OCI-LY1 (cell line): ENCODE results near the gene DOK7.

Experiments used
- EZH2 ChIP-seq: fragments of 200-600 bp; sonication (generic), shearing (Covaris generic); IDR thresholded peaks from 2 replicates; pipeline ENCODE4 v1.8.0; 2017; ENCODE audit warnings: borderline replicate concordance, mixed run types, mild to moderate bottlenecking, antibody characterized with exemption, low read length, moderate library complexity, mixed read lengths
- TF ChIP-seq, protein P1 (sequence below): fragments of 200-600 bp; sonication (generic), shearing (Covaris generic); IDR thresholded peaks from 2 replicates; pipeline ENCODE4 v1.5.1; 2017; ENCODE audit warnings: mild to moderate bottlenecking, antibody characterized with exemption, low read length, moderate library complexity, mixed read lengths

DNA sequence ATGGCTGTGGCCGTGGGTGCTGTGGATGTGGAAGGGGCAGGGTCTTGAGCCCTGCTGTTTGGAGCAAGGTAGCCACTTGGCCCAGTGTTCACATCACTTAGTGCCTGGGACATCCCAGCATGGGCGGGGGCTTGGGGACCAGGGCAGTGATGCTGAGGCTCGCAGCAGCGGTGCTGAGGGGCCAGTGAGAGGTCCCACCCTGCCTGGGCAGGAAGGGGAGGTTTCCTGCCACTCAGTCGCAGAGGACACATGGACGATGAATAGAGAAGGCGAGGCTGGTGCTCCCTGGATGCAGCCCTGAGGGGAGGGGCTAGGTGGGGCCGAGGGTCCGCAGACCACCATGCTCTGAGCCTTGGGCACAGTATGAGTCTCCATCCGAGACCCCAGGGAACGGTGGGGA lies 25.7 kb downstream of the DOK7 start:
- TF ChIP-seq, protein P1, sequence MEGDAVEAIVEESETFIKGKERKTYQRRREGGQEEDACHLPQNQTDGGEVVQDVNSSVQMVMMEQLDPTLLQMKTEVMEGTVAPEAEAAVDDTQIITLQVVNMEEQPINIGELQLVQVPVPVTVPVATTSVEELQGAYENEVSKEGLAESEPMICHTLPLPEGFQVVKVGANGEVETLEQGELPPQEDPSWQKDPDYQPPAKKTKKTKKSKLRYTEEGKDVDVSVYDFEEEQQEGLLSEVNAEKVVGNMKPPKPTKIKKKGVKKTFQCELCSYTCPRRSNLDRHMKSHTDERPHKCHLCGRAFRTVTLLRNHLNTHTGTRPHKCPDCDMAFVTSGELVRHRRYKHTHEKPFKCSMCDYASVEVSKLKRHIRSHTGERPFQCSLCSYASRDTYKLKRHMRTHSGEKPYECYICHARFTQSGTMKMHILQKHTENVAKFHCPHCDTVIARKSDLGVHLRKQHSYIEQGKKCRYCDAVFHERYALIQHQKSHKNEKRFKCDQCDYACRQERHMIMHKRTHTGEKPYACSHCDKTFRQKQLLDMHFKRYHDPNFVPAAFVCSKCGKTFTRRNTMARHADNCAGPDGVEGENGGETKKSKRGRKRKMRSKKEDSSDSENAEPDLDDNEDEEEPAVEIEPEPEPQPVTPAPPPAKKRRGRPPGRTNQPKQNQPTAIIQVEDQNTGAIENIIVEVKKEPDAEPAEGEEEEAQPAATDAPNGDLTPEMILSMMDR, result no peak
- TF ChIP-seq EZH2, result no peak
